ENCODE data around the gene CIBAR2.
"Not testable (repeated sequence)": the region's sequence is repeated elsewhere in the genome, so short reads cannot be mapped to it uniquely, and the experiment has no call there.

CIBAR2 gene

DNA sequence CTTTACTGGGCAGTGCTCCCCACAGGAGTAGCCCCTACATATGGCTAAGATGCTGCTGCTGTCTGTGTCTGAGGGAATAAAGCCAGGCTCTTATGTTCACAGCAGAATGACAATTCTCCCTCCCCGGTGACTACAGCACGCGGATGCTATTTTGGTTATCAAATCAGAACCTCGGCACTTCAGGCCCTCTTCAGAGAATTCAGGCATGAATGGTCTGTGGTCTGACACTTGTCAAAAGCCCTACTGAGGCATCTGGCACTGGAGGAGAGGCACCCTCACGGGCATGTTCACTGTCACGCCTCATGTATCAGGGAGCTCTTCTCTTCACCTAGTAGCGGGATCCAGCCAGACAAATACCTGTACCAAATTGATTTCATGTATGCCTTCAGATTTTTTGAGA, 54.3 kb downstream of the CIBAR2 start:
- peak in 2 of 3 experiments; percentile 24 to 89 for DNase-seq

DNA sequence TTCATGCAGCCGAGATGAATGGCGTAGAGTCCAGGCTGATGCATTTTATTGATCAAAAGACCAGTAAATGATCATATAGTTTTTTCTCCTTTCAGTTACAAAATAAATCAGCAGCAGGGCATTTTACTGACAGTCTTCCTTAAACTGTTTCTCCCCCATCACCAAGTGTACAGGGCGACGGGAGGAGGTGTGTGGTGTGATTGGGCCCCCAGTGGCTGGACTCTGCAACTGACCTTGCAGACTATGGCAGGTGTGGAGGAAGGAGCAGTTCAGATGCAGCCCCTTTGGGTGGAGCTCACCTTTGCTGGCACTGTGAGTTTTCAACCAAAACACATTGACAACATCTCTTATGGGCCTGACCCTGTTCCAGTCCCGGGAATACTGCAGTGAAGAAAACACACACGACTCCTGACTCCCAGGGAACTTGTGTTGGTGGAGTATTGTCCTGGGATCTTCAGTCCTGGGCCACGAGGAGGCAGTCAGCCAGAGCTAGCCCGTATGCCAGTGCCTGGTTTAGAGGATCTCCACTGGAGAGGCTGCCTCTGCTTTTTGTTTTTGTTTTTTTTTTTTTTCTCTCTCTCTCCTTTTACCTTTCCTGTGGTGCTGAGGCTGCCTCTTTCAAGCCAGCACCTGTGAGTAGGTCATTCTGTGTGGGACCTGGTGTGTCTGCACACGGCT, 54.9 kb downstream of the CIBAR2 start:
- DNase-seq: peak in 2 of 3 experiments; percentile 6 to 40

DNA sequence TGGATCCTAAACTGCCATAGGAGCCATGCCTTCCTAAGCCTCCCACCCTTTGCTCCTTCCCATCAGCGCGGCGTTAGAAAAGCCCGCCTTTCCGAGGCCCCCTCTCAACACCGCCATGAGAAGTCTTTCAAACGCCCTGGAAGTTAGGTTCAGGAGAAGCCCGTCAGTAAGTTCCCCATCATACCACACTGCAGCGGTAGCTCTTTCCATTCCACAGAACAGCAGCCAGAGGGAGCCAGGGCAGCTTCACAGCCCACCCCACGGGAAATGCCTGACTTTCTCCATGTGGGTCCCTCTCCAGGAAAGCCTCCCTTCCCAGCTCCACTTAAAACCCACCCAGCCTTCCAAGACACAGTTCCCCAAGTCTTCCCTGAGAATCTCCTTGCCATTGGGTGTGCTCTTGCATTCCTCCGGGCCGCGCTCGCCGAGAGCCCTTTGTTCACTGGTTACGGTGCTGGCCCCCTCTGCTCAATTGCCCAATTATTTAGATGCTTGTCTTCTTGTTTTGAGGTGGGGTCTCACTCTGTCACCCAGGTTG, 56.0 kb downstream of the CIBAR2 start:
- DNase-seq: no peak

DNA sequence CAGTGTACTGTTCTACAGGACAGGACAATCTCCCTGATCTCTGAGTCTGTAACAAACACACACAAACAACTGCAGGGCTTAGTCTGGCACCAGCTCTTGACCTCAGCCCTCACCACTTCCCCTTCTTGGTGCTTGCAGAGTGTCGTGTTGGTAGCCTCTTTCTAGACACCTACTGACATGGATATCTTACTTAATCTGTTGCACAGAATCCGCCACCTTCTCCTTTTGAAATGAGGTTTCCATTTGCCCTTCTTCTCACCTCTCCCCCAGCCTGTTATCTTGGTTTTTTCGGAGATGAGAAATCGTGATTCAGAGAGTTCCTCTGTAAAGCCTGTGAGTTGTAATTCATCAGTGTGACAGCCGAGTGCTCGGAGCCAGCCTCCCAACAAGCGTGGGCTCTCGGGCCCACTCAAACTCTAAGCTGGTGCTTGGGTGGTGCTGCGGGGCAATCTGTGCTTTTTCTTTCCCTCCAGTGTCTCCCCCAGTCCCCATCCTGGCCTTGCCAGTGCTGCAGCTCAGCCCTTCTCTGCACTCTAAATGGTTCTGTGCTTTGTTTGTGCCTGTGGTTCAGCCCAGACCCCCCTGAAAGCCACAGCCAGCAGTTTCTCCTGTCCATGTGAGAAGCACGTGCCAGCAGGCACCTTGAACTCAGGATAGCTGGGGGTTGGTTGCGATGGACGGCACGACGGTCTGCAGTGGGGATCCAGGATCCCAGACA, 56.6 kb downstream of the CIBAR2 start:
- no peak for DNase-seq

DNA sequence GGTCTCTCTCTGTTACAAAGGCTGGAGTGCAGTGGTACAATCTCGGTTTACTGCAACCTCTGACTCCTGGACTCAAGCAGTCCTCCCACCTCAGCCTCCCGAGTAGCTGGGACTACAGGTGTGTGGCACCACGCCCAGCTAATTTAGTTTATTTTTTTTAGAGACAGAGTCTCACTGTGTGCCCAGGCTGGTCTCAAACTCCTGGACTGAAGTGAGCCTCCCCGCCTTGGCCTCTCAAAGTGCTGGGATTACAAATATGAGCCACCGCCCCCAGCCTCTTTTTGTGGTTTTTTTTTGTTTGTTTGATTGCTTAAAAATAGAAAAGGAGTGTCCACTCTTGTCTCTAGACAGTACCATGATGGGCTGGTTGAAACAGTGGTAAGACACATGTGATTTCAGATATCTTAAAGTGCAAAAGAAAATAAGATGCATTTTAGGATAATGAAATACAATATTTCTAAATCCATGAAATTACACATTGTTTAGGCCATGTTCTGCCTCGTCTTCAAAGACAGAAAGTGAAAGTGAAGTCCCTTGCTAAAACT, 57.3 kb downstream of the CIBAR2 start:
- DNase-seq: no peak

DNA sequence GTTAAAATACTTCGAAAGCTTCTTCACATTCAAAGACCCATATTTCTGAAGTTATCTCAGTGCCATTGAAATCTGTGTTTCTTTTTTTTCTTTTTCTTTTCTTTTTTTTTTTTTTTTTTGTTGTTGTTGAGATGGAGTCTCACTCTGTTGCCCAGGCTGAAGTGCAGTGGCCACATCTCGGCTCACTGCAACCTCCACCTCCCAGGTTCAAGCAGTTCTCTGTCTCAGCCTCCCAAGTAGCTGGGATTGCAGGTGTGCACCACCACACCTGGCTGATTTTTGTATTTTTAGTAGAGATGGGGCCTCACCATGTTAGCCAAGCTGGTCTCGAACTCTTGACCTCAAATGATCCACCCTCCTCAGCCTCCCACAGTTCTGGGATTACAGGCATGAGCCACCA, 58.0 kb downstream of the CIBAR2 start:
- not testable (repeated sequence) for DNase-seq

DNA sequence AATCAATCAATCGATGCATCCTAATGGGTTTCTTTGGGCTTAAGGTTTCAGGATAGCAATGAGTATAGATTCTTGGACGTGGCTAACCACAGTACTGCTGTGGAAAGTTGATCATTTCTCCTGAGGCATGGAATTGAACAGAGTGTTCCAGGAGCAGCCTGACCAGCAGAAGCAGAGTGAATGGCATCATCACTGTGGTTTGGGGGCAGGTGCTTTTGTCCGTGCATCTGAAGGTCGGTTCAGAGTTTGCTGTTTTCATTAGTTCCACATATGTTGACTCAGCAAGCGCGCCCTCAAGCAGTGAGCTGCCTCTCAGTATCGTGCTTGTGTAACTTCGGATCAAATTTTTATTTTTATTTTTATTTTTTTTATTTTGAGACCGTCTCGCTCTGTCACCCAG, 59.7 kb downstream of the CIBAR2 start:
- no peak for DNase-seq

DNA sequence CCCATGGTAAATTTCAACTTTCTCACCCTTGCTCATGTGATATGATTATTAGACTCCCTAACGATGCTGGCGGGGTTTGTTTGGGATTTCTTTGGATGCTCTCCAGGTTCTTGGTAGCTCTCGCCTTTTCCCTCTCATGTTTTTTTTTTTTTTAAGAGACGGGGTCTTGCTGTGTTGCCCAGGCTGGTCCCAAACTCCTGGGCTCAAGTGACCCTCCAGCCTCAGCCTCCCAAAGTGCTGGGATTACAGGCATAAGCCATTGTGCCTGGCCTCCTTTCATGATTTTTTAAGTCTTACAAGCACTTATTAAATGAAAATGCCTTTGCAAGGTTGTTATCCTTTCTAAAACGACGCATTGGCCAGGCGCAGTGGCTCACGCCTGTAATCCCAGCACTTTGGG, 60.6 kb downstream of the CIBAR2 start:
- DNase-seq: no peak

DNA sequence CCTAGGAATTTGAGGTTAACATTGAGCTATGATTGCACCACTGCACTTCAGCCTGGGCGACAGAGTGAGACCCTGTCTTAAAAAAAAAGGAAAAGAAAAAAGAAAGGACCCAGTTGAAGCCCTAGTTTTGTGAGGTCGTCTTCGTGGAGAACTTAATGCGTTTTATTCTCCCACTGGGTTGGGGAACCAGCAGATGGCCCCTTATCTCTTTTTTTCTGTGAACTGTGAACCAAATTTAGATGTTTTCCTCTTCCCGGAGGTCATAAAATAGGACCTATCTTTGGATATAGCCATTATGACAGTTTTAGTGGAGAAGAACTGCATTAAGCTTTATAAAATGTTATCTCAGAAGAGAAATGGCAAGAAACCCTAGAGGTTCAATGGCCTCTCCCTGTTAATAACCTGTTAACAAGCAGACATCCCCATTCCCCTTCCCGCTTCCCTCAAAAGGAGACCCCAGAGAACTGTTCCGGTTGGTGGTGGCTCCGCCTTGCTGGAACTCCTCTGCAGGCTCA, 61.1 kb downstream of the CIBAR2 start:
- DNase-seq: no peak

DNA sequence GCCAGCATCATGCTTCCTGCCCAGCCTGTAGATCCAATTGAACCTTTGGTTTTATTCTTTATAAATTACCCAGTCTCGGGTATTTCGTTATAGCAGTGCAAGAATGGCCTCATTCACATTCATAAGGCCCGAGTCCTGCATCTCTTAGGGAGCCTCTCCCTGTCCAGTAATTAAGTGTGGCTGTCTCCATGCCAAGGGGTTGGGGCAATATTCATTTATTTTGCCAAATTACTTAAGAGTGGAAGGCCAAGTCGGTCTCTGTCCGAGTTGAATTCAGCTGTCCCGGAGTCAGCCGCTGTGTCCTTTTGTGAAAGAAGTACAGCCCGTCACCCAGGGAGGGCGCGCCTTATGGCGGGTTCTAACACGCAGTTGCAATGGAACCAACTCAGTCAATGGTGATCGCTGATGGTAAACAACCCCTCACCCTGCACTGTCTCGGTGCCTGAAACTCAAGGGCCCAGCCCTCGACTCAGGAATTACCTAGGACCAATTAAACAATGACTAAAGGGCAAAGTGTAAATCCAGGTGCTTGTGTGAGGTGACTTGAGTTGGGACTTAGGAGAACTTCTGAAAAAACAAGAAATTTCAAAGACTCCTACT, 62.5 kb downstream of the CIBAR2 start:
- DNase-seq: no peak

DNA sequence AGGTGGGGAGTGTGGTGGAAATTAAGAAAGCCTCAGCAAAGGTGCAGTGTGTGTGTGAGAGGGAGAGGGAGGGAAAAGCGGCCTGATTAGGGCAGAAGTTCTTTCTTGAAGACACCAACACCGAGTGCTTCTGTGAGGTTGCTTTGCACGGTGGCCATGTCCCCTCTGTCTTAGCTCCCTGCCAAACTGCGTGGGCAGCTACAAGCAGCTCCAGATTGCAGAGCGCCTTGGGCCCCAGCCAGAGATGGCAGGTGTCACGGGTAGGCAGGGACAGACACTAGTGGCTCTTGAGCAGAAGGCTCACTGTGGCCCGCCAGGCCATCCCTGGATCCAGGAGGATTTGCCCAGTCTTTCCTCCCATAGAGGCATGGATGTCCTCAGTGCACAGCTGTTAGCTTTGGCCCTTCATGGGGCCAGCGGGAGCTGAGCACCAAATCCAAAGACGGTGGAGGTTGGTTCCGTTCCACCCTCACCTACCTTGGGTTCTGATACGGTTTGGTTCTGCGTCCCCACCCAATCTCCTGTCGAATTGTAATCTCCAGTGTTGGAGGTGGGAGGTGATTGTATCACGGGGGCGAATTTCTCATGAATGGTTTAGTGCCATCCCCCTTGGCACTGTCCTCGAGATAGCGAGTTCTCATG, 63.2 kb downstream of the CIBAR2 start:
- DNase-seq: no peak

Data from NCI-H1417 (cell line).